RWPE1 (cell line): ENCODE results near the gene GNAQ.

ENCODE experiments used
- CTCF ChIA-PET: fragments of 350-600 bp; sonication (Branson Sonifier 250); formaldehyde crosslinking; extraction: SDS; loops from one replicate; lab custom pipeline; 2021; lab: Yijun Ruan, JAX
- POLR2A ChIA-PET: fragments of 400-600 bp; formaldehyde crosslinking; extraction: SDS; loops from one replicate; lab custom pipeline; 2020; ENCODE audit warnings: antibody characterized with exemption; ENCODE audit not compliant: low non-redundant PET; lab: Yijun Ruan, JAX
- DNase-seq: peaks from one replicate; pipeline ENCODE4 v3.0.0; 2012; ENCODE audit warnings: low spot score
- H3K27ac ChIP-seq: fragments of 450-650 bp; 2 replicates; pipeline ENCODE4 v1.5.1; 2017
- TF ChIP-seq, protein P1 (sequence below): fragments of 450-650 bp; conservative IDR thresholded peaks from 2 replicates; pipeline ENCODE4 v1.5.1; 2017; ENCODE audit warnings: low read depth, mild to moderate bottlenecking

The GNAQ gene

GRCh38 chr9:78033870-78034269 is 2.3 kb upstream of the GNAQ start:
- ChIA-PET POLR2A (no interaction called here), CTCF (interaction anchor here (0.6 kb wide), 2 partner anchors 133 to 229 kb away, joined by 3 to 4 read pairs; no protein-coding TSS in a partner anchor)
- DNase-seq = no peak

DNA sequence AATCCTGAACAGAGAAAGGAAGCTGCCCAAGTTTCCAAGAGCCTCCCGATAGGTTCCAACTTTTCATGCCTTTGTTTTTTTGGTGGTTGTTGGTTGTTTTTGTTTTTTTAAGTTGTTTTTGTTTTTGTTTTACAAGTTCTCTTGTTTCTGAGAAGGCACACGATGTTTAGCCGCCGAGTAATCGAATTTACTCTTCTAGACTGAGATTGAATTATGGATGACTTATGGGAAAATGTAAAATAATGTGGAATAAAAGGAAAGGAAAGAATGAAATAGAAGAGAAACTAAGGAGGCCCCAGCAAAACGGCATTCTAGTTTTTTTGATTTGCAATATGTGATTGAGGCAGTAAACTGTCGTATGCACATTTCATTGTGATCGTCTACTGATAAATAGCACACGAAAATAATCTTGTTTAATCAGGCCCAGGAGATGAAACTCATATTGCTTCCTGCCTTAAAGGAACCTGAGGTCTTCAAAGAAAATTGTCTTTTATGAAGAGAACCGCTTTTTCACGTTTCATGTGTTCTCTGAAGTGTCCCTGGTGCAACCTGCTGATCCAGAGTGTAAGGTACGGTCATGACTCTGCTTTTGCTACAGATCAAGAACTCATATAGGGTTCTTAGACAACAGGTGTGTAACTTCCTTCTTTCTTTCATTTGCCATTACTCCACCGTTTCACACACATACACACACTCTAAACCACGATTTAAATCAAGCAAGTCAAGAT is 1.3 kb upstream of the GNAQ start:
- POLR2A ChIA-PET = interaction anchor here (0.6 kb wide), 1 partner anchor 379 kb away, joined by 3 read pairs; no protein-coding TSS in a partner anchor
- TF ChIP-seq, protein P1, sequence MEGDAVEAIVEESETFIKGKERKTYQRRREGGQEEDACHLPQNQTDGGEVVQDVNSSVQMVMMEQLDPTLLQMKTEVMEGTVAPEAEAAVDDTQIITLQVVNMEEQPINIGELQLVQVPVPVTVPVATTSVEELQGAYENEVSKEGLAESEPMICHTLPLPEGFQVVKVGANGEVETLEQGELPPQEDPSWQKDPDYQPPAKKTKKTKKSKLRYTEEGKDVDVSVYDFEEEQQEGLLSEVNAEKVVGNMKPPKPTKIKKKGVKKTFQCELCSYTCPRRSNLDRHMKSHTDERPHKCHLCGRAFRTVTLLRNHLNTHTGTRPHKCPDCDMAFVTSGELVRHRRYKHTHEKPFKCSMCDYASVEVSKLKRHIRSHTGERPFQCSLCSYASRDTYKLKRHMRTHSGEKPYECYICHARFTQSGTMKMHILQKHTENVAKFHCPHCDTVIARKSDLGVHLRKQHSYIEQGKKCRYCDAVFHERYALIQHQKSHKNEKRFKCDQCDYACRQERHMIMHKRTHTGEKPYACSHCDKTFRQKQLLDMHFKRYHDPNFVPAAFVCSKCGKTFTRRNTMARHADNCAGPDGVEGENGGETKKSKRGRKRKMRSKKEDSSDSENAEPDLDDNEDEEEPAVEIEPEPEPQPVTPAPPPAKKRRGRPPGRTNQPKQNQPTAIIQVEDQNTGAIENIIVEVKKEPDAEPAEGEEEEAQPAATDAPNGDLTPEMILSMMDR = no peak
- CTCF ChIA-PET = interaction anchor here (1.0 kb wide), 1 partner anchor 39 kb away, joined by 6 read pairs; no protein-coding TSS in a partner anchor
- peak overlapping the region; percentile 91 for H3K27ac ChIP-seq
- no peak for DNase-seq

More at GRCh38 chr9:78033870-78034269, 2.3 kb upstream of the GNAQ start:
- no peak overlapping the region for H3K27ac ChIP-seq
- TF ChIP-seq, protein P1 = no peak

GRCh38 chr9:78031893-78032729 is 500 bp upstream of the GNAQ start:
- H3K27ac ChIP-seq = peak overlapping the region; percentile 91
- ChIA-PET CTCF (interaction anchor here (1.0 kb wide), 1 partner anchor 38 kb away, joined by 6 read pairs; no protein-coding TSS in a partner anchor), POLR2A (interaction anchor here (0.6 kb wide), 1 partner anchor 378 kb away, joined by 3 read pairs; no protein-coding TSS in a partner anchor)
- peak; percentile 86 for DNase-seq
- TF ChIP-seq, protein P1 = no peak

- peak overlapping the region; percentile 91 for H3K27ac ChIP-seq
- ChIA-PET CTCF (interaction anchor here (0.7 kb wide), 1 partner anchor 54 kb away, joined by 3 read pairs; no protein-coding TSS in a partner anchor), POLR2A (no interaction called here)
Measured at GRCh38 chr9:78030553-78031443, 813 bp downstream of the GNAQ start.

DNA sequence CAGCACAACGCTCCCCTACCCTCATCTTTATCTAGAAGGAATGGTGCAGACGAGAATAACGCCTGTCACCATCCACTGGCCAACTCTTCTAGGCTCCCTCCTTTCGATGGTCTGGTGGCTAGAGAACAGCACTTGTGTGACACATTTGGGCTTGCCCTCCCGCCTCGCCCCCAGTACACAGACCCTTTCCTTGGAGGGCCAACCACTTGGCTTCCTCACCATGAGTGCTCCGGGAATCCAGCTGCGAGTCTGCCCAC is 1.4 kb downstream of the GNAQ start:
- TF ChIP-seq, protein P1 = no peak
- CTCF ChIA-PET = interaction anchor here (1.0 kb wide), 1 partner anchor 189 kb away, joined by 3 read pairs; no protein-coding TSS in a partner anchor
- H3K27ac ChIP-seq = peak overlapping the region; percentile 91
- peak; percentile 33 for DNase-seq
- POLR2A ChIA-PET = no interaction called here

More at GRCh38 chr9:78030553-78031443, 813 bp downstream of the GNAQ start:
- TF ChIP-seq, protein P1 = no peak
- DNase-seq = peak; percentile 28
